ENCODE data around the gene GAB4.
"Not testable (repeated sequence)": the region's sequence is repeated elsewhere in the genome, so short reads cannot be mapped to it uniquely, and the experiment has no call there.

Gene GAB4

GRCh38 chr22:17035246-17035645 lies 27.2 kb upstream of the GAB4 start:
- no peak for DNase-seq (ENCODE audit: low read depth, low spot score)
- TF ChIP-seq, protein P1, sequence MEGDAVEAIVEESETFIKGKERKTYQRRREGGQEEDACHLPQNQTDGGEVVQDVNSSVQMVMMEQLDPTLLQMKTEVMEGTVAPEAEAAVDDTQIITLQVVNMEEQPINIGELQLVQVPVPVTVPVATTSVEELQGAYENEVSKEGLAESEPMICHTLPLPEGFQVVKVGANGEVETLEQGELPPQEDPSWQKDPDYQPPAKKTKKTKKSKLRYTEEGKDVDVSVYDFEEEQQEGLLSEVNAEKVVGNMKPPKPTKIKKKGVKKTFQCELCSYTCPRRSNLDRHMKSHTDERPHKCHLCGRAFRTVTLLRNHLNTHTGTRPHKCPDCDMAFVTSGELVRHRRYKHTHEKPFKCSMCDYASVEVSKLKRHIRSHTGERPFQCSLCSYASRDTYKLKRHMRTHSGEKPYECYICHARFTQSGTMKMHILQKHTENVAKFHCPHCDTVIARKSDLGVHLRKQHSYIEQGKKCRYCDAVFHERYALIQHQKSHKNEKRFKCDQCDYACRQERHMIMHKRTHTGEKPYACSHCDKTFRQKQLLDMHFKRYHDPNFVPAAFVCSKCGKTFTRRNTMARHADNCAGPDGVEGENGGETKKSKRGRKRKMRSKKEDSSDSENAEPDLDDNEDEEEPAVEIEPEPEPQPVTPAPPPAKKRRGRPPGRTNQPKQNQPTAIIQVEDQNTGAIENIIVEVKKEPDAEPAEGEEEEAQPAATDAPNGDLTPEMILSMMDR (IDR thresholded peaks at IDR 0.05; ENCODE audit: low read depth, low read length) = no peak
- no peak overlapping the region for H3K4me3 ChIP-seq (ENCODE audit: low read depth, low read length)
- in situ Hi-C loops (cut with HindIII; ENCODE audit: low sequenced_read_pairs) = no loop called here

GRCh38 chr22:17034532-17034931 lies 26.5 kb upstream of the GAB4 start:
- DNase-seq (ENCODE audit: low read depth, low spot score); H3K4me3 ChIP-seq (ENCODE audit: low read depth, low read length); in situ Hi-C loops (cut with HindIII; ENCODE audit: low sequenced_read_pairs): not testable (repeated sequence)

- DNase-seq (ENCODE audit: low read depth, low spot score); H3K4me3 ChIP-seq (ENCODE audit: low read depth, low read length); in situ Hi-C loops (cut with HindIII; ENCODE audit: low sequenced_read_pairs): not testable (repeated sequence)
Measured at GRCh38 chr22:17032277-17032676, 24.3 kb upstream of the GAB4 start.

DNA sequence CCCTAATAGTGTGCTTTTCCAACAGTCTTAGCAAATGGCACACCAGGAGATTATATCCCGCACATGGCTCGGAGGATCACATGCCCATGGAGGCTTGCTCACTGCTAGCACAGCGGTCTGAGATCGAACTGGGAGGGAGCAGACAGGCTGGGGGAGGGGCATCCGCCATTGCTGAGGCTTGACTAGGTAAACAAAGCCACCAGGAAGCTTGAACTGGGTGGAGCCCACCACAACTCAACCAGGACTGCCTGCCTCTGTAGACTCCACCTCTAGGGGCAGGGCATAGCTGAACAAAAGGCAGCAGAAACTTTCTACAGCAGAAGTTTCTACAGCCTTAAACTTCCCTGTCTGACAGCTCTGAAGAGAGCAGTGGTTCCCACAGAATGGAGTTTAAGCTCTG lies 16.4 kb upstream of the GAB4 start:
- DNase-seq (ENCODE audit: low read depth, low spot score); H3K4me3 ChIP-seq (ENCODE audit: low read depth, low read length); in situ Hi-C loops (cut with HindIII; ENCODE audit: low sequenced_read_pairs): not testable (repeated sequence)

- H3K4me3 ChIP-seq (ENCODE audit: low read depth, low read length); in situ Hi-C loops (cut with HindIII; ENCODE audit: low sequenced_read_pairs); DNase-seq (ENCODE audit: low read depth, low spot score): not testable (repeated sequence)
Measured at GRCh38 chr22:17015552-17015951, 7.5 kb upstream of the GAB4 start.

- in situ Hi-C loops (cut with HindIII; ENCODE audit: low sequenced_read_pairs); DNase-seq (ENCODE audit: low read depth, low spot score); H3K4me3 ChIP-seq (ENCODE audit: low read depth, low read length): not testable (repeated sequence)
Measured at GRCh38 chr22:17014101-17014440, 6.0 kb upstream of the GAB4 start.

DNA sequence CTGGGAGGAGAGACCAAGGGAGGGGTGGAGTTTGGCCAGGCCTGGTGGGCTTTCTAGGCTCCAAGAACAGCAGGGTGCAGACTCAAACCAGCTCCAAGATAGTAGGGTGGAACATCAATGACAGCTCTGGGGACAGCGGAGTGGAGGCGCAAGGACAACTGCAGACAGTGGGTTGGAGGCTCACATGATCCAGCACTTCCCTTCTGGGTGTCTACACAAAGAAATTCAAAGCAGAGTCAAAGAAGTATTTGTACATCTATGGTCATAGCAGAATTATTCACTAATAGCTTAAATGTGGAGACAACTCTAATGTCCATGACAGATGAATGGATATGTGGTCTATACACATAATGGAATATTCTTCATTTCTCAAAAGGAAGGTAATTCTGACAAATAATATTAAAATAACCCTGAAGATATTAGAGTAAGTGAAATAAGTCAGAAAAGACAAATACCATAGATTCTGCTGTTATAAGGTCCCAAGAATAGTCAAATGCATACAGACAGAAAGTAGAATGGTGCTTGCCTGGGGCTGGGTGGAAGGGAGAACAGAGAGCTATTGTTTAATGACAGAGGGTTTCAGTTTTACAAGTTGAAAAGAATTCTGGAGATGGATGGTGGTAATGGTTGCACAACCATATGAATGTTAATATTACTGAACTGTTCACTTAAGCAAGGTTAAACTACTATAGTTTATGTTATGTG lies 5.5 kb upstream of the GAB4 start:
- no peak for DNase-seq (ENCODE audit: low read depth, low spot score)
- no peak overlapping the region for H3K4me3 ChIP-seq (ENCODE audit: low read depth, low read length)
- in situ Hi-C loops (cut with HindIII; ENCODE audit: low sequenced_read_pairs) = no loop called here
- TF ChIP-seq, protein P1 (IDR thresholded peaks at IDR 0.05; ENCODE audit: low read depth, low read length) = no peak

DNA sequence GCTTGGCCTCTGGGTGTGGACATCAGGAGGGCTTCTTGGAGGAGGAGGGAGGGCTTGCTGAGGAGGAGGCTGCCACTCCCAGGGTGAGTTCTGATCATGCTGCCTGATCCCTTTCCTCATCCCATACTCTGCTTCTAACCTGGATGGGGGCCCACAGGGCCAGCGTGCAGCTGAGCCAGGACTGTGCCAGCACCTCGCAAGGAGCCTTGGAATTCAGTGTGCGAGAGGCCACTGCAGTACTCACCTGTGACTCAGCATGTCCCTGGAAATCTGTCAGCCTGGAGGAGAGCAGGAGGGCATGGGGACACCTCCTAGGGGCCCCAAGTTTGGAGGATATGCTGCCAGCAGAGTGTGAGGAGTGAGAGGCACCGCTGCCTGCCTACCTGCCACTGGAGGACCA lies 4.2 kb upstream of the GAB4 start:
- TF ChIP-seq, protein P1 (IDR thresholded peaks at IDR 0.05; ENCODE audit: low read depth, low read length) = no peak
- no peak for DNase-seq (ENCODE audit: low read depth, low spot score)
- in situ Hi-C loops (cut with HindIII; ENCODE audit: low sequenced_read_pairs) = no loop called here
- H3K4me3 ChIP-seq (ENCODE audit: low read depth, low read length) = no peak overlapping the region

GRCh38 chr22:17009640-17010291 lies 1.7 kb upstream of the GAB4 start:
- H3K4me3 ChIP-seq (ENCODE audit: low read depth, low read length) = no peak overlapping the region
- TF ChIP-seq, protein P1 (IDR thresholded peaks at IDR 0.05; ENCODE audit: low read depth, low read length) = no peak
- DNase-seq (ENCODE audit: low read depth, low spot score) = no peak
- in situ Hi-C loops (cut with HindIII; ENCODE audit: low sequenced_read_pairs) = no loop called here
